RPMI7951 (cell line): Measurements from ENCODE around the gene NCK2. TPM values are rescaled to one million over a fixed set of nuclear protein-coding genes. Genes with fewer than 3 reads are reported as not detected.
"Not testable (repeated sequence)": the region's sequence is repeated elsewhere in the genome, so short reads cannot be mapped to it uniquely, and the experiment has no call there.

Source experiments
- DNase-seq: peaks from one replicate; pipeline ENCODE4 v3.0.0-alpha.2; 2012; ENCODE audit warnings: low read depth
- total RNA-seq: library from RNA; depleted of rRNA; stranded (reverse); fragments of >200 nt; shearing (Covaris generic); gene quantifications from 2 replicates; pipeline ENCODE4 v1.2.3, GENCODE V29; 2014

NCK2 gene
- total RNA-seq, 1 experiment from 2014 or later = 34.5 TPM

DNA sequence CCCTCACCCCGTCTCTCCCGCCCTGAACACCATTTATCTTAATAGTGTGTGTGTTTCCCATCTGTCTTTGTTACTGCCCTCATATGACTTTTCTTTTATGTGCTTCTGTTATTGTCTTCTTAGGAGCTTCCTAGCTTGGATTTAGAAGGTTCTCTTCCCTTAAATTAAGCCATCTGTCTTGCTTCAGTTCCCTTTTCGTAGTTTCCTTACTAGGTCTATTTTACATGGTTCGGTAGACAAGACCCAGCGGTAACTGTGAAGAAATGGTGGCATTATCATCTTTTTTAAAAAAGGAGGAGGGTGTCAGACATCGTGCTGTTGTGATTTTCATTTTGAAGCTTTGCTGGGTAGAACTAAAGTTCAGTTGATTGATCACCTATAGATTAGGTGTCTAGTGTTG lies 10.3 kb downstream of the NCK2 start:
- no peak for DNase-seq

DNA sequence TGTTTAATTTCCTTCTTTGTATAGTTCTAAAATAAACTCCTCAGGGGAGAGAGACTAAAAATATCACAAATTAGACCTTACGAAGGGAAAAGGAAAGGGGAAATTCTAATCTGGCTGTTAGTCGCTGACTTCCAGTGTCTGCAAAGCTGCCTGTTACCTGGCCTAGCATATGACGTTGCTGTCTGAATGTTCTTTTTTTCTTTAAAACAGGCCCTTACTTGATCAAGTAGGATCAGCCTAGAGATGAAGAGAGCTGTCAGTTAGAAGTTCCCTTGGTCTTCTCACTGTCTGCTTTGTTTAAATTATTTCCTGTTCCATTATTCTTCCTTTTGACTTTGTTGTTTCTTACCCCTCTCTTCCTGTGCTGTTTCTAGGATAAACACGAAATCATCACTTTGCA lies 11.2 kb downstream of the NCK2 start:
- DNase-seq = no peak

DNA sequence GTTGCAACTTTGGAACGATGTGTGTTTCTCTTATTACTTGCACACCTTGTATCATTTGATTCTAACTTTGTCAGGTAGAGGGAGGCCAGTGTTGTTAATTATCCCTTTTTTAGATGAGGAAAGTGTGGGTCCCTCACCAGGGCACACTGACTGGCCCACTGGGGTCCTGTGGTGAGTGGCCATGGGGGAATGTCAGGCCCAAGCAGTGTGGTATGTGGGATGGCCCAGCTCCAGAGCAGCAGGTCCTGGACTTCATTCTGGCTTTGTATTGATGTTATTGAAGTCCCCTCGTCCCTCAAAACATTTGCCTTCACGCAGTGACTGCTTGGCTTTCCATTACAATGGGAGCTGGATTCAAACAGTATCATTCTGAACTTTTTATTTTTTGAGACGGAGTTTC lies 11.7 kb downstream of the NCK2 start:
- no peak for DNase-seq

DNA sequence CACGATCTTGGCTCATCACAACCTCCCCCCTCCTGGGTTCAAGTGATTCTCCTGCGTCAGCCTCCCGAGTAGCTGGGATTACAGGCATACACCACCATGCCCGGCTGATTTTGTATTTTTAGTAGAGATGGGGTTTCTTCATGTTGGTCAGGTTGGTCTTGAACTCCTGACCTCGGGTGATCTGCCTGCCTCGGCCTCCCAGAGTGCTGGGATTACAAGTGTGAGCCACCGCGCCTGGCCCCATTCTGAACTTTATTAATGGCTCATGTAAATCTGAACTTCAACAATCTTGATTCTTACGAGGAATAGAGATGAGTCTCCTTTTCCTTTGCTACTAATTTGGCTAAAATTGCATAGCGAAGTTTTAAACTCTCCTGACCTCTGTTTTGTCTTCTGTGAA lies 12.2 kb downstream of the NCK2 start:
- DNase-seq = not testable (repeated sequence)

DNA sequence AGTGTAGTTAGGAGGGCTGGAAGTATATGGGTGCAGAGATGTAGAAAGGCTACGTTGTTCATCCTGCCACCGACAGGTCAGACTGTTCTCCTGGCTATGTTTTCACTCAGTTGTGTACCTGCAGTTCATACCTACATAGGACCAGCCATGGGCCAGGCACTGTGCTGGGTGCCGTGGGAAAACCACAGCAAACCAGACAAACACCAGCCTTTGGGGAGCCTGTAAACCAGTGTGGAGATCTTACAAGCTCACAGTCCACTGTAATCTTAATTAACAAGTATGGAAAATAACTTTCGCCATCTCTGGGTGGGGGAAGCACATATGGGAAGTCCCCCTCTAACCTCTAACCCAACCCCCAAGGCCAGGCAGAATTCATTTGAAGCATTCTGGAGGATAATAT lies 12.7 kb downstream of the NCK2 start:
- DNase-seq = no peak

DNA sequence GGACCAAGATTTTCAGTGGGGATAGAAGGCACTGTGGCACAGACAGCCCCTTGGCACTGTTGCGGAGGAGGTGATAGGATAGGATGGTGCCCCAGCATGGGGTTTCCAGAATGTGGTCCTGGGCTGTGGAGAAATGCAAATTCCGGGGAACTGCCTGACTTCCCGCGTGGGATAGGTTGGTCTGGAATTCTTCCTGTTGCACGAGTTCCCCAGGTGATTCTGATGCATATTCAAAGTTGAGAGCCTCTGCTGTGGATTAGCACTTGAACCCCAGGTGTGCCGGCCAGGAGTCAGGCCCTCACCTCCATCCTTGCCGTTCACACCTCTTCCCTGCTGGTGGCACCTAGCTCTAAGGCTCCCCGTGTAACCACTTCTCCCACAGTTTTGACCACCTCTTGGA lies 15.5 kb downstream of the NCK2 start:
- no peak for DNase-seq

DNA sequence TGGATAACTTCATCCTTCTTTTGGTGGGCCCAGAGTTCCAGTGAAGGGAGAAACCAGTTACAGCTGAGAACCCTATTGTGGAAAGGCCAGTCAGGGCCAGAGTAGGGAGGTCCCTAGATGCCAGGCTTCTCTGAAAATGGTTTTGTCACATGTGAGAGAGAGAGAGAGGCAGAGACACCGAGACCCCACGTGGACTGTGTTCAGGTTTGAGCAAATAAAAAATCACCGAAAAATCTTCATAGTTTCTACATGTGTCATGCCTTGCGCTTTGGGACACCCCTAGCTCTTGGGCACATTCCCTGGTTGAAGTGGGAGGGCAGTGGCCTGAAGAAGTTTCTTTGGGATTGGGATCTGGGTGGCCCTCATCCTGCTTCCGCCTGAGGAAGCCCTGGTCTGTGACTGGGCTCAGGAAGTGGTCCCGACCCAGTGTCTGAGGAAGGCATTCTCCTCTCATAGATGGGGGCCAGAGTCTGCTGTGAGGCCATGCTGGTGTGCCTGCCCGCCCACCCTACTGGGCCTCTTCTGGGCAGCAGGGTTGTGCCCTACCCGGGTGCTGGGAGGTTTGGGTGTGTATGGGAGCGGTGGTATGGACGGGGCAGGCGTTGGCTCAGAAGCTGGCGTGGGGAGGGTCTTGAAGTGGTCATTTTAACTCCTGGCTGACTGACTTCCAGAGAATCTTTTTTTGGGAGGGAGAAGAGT lies 16.1 kb downstream of the NCK2 start:
- DNase-seq = no peak

DNA sequence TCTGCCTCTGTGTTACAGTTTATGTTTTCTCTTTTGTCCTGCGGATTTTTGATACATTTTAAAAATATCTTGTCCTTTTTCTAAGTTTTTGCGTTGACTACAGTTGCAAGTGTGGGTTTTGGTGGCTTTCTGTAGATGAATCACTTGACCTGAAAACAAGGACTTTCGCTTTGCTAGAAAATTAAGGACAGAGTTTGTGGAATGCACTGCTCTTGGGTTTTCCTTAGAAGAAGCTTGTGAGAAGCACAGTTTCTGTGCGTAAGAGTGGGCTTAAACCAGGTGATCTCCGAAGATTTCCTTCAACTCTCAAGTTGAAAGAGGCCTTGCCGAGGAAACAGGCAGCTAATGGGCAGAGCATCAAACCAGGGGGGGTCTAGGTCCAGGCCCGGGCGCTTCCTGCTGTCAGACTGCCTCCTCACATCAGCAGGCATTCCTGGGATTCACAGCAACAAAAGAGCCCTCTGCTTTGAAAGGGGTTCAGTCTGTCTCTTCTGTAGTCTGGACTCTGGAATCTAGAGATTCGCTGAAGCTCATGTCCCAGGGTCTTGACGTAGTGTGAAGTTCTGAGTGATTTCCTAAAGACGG lies 17.3 kb downstream of the NCK2 start:
- no peak for DNase-seq

DNA sequence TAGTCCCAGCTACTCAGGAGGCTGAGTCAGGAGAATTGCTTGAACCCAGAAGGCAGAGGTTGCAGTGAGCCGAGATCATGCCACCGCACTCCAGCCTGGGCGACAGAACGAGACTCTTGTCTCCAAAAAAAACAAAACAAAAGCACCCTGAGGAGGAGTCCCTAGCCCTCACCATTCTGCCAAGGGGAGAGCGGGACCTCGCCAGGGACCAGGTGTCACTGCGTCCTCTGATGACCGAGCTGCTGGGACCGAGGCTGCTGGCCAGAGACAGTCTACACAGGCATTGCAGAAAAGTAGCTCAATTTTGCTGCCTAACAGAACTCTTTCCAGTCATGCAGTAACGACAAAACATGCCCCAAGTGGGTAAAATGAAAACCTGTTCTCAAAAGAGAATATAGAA lies 18.4 kb downstream of the NCK2 start:
- DNase-seq = no peak

DNA sequence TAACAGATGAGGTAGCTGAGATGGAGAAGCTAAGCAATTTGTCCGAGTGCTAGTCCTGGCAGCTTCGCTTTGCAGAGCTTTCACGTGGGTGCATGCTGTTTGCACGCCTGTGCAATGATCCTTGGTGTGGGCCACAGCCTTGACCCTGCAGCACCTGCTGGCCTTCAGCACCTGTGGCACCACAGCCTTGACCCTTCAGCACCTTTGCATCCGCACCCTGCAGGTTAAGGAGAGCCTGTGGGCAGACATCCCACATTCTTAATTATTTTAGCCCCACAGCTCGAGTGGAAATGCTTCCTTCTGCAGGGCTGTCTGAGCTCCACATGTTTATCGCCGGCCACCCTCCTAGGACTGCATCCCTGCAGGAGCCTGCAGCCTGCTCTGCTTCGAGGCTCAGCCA lies 19.3 kb downstream of the NCK2 start:
- DNase-seq = no peak

DNA sequence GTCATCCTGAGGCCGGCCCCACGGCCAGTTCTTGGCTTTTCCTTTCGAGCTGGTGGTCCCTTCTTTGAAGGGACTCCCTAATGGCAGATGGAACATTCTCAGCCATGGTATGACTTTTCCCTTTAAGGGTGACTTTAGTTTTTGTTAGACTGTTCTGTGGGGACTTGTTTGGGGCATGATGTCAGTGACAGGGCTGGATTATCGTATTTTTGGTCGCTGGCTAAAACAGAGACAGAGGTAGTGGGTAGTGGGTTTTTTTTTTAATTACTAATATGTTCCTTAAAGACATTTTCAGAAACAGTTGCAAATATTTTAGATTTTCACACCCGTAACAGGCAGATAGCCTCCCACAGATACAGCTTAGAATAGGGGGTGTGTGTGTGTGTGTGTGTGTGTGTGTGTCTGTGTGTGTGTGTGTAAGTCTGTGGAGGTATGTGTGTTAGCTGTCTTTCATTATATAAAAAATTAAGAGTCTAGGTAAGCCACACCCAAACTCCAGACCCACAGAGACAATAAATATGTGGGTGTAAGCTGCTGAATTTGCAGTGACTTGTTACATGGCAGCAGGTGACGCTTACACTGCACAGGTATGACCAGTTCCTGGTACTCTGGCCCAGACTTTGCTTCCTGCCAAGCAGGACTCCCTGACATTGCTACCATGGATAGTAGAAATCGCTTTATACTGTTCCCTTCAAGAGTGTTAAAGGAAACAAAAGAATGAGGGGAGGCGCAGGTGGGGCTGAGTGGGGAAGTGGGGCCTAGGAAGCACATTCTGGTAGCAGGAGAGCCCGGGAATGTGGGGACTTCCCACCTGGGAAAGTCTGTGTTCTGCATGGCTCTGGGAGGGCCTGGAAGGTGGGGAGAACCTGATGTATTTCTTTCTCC lies 20.9 kb downstream of the NCK2 start:
- no peak for DNase-seq

DNA sequence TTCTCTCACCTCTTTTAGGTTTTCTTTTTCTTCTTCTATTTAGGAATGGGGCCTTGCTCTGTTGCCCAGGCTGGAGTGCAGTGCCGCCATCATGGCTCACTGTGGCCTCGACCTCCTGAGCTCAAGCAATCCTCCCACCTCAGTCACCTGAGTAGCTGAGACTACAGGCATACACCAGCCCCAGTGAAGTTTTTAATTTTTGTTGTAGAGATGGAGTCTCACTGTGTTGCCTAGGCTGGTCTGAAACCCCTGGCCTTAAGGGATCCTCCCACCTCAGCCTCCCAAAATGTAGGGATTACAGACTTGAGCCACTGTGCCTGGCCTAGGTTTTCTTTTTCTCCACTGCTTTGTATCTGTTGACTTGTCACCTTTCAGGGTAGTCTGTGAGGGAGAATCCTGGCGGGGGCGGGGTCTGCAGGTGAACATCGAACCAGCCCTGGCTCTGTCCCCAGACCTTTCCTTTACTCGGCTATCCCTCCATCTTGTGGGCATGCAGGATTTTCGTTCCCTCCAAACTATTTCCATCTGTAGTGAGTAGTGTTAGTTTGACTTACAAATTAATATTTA lies 21.7 kb downstream of the NCK2 start:
- DNase-seq = no peak

DNA sequence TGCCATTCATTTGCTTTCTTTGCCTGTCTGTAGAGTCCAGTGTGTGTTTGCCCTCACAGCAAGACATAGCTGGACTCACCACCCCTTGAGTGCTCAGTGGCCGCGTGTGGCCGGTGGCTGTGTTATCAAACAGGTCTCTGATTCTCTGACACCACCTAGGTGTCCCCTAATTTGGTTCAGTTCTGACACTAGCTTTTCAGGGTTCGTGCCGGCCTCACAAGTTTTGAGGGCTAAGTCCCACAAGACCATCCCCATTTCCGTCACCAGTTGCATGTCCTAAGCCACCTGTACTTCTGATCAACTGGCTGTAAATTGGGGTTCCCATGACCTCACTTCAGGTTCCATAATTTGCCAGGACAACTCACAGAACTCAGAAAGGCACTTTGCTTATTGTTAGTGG lies 23.5 kb downstream of the NCK2 start:
- DNase-seq = no peak

DNA sequence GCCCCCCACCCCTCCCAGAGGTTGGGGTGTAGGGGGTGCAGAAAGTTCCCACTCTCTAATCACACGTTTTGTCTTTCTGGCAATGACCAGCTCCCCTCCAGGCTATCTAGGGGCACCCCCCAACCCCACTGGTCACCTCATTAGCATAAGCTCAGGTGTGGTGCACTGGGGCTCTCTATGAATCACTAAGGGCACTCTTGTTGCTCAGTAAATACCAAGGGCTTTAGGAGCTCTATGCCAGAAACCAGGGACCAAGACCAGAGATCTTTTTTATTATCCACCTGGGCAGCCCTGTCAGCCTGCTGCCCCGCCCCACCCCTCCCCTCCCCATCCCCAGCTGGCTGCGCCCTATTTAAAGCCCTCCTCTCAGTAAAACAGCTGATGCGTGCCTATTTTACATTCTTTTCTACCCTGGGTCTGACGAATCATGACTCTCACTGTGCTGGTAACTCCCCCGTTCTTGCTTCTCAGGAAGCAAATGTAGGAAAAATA lies 24.3 kb downstream of the NCK2 start:
- DNase-seq = no peak

DNA sequence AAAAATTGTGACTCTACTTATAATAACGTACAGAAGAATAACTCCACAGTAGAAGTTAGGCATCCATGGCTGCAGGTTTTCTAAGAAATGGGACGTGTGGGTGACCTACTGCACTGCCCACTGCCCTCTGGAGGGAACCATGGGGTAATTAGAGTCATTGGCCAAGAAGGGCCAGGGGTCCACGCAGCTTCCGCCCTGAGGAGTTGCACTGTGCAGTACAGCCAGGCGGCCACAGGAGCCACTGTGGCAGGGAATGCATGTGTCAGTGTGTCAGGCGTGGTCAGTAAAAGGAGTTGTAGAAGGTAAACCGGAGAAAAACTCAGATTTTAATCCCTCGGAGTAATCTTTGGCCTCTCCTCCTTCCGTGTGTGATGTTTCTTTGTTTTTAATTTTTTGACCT lies 24.8 kb downstream of the NCK2 start:
- no peak for DNase-seq

DNA sequence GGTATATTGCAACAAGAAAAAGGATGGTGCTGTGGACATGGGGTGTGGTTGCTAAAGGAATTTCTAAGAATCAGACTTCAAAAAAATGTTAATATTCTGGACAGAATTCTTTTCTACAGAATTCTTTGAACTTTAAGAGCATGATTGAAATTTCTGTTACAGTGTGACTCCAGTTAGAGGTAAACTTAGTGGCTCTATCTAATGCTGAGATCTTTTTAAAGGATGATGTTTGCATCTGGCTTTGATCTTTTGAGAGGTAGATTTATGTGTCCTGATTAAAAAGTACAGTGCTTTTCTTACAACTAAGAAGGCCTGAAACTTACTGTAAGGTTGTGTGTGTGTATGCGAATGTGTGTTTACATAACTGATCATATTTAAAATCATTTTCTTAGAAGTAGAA lies 25.4 kb downstream of the NCK2 start:
- DNase-seq = no peak

DNA sequence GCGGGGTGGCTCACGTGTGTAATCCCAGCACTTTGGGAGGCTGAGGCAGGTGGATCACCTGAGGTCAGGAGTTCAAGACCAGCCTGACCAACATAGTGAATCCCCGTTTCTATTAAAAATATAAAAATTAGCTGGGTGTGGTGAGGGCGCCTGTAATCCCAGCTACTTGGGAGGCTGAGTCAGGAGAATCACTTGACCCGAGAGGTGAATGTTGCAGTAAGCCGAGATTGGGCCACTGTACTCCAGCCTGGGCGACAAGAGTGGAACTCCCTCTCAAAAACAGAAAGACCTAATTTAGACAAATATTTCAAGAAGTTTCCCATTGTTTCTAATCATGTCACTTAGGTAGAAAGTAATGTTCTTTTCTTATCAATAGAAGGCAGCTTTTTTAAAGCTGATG lies 26.6 kb downstream of the NCK2 start:
- not testable (repeated sequence) for DNase-seq

DNA sequence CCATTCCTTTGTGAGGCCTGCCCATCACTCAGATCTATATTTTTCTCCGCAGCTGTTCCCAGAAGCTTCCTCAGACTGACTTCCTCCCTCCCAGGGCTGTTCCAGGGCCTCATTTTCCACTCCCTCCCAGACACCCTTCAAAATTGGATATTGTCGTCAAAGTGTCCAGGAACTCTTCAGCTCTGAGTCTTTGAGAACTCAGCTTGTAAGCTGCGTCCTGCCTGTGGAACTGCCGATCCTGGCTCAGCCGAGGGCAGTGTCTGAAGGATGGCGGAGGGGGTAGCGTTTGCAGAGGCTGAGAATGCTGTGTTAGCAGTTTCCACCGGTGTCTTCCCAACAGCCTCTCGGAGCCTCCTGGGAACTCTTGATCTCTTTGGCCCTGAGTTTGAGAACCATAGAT lies 27.1 kb downstream of the NCK2 start:
- DNase-seq = no peak

DNA sequence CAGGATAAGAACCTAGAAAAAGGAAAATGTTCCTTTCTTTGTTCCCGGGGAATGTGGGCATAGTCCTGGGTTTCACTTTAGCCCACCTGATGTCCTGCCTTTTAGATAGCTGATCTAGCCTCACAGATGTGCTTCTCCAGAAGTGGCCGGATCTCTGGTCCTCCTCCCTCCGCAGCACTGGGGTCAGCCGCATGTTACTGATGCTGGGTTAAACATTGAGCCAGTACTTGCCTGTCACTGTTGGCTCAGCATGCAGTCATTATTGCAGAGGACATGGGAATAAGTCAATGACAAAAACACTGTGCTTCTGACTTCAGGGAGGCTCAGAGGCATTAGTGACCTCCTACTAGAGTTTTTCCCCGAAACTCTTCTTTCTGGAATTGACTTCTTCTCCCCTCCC lies 27.6 kb downstream of the NCK2 start:
- no peak for DNase-seq

DNA sequence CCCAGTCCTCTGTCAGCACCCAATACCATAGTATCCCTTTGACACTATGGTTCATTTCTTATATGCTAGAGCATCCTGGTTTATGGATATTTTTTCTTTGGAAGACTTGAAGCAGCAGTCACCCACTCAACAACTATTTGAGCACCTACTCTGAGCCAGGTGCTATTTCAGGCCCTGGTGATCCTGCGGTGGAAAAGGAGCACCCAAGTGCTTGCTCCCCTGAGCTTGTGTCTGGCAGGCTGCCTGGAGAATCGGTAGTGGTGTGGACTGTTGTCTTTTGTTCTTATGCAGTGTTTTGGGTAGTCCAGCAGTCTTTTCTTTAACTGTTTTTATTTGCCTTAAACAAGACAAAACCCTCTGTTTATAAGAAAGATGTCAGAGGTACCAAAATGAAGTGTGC lies 28.9 kb downstream of the NCK2 start:
- DNase-seq = no peak

DNA sequence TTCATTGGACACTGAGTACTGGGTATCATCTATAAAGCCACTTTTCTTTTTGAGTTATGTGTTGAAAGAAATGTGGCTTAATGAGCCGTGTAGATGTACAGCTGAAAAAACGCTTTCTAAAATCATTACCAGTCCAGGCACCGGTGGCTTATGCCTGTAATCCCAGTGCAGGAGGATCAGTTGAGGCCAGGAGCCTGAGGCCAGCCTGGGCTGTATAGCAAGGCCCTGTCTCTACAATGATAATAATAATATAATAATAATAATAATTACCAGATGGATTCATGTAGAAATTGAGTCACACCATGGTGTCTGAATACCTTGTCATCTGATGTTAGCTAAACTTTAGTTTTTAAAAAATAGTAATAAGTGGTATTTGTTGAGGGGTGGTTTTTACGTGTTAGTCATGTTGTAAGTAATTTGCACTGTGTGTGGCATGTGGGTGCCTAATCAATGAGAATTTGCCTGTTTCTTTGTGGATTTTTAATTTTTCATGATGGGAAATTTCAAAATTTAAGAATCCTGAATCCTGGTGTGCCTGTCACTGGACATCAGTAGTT lies 30.1 kb downstream of the NCK2 start:
- no peak for DNase-seq
